ENCODE measurements around the gene HOTAIR.

The HOTAIR gene

GRCh38 chr12:53956251-53956887, 18.4 kb downstream of the HOTAIR start:
- DNase-seq = no peak

DNA sequence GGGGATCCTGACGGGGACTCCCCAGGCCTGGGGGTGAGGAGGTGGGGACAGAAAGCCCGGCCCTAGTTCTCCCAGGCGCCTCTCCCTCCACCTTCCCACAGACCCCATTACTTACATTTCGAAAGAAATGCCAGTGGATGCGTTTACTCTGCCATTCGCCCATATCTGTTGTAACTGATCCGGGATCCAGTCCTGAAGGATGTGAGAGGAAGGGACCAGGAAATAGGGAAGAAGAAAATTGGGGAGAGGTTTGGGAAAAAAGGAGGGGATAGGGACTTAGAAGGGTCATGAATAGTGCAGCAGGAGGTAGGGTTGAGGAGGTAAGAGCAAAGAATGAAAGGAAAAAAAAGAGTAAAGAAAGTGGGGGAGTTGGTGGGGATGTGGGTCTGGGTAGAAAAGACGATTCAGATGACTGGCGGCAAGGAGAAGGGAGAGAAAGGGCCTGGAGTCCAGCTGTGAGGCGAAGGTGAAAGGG, 18.9 kb downstream of the HOTAIR start:
- DNase-seq = no peak

- no peak for DNase-seq
These were observed 19.5 kb downstream of the HOTAIR start for GRCh38 chr12:53955036-53955775.

DNA sequence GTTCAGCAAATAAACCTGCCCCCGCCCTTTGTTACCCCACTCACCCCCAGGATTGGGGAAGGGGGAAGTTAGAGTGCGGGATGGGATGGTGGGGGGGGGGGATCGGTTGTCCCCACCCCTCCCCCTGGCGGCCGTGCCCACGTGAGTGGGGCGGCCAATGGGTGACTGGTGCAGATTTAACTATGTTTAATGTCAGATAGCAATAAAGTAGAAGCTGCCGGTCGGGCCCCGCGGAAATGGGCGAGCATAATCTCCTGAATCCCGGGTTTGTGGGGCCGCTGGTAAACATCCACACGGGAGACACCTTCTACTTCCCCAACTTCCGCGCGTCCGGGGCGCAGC, 20.1 kb downstream of the HOTAIR start, which contains the start of gene HOXC12:
HOXC12 (plus strand) TSS at position 210 of the 342 bp plus-strand sequence; CDS start at position 237, 27 bp downstream.
- DNase-seq = no peak

DNA sequence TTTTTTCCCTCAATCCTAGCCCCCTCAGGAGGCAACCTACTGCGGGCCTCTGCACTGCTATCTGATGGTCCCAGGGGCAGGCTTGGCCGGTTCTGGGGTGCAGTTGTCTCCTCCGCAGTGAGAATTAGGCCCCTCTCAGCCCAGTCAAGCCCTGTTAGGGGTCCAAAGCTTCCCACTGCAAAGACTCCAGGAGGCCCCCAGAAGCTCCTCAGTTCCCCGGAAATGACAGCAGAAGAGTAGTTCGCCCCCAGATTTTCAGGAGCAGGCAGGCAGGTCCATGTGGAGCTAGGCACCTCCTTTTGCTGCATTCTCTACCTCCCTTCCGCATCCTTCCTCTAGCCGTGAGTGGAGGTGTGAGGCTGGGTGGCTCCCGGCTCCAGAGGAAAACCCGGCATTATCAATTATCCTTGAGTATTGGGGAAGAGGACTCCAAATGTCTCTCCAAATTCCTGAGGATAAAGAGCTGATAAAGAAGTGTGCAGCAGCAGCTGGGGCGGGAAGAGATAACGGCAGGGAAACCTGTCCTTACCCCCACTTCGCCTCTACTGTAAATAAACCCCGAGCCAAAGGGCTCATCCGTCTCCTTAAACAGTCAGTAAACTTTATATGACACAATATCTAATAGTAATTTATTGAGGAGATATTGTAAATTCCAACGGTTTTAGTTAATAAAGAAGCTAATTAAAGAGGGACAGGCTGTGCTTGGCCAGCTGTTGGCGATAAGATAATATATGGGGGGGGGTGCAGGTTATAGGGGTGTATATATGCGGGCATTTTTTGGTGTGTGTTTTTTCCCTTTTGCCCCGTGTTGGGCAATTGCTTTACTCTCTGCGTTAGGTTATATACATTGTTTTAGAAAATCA, 20.7 kb downstream of the HOTAIR start:
- DNase-seq = no peak

- DNase-seq = no peak
These were observed 21.7 kb downstream of the HOTAIR start for GRCh38 chr12:53952871-53953734.

- DNase-seq = no peak
These were observed 22.4 kb downstream of the HOTAIR start for GRCh38 chr12:53952335-53952694.

DNA sequence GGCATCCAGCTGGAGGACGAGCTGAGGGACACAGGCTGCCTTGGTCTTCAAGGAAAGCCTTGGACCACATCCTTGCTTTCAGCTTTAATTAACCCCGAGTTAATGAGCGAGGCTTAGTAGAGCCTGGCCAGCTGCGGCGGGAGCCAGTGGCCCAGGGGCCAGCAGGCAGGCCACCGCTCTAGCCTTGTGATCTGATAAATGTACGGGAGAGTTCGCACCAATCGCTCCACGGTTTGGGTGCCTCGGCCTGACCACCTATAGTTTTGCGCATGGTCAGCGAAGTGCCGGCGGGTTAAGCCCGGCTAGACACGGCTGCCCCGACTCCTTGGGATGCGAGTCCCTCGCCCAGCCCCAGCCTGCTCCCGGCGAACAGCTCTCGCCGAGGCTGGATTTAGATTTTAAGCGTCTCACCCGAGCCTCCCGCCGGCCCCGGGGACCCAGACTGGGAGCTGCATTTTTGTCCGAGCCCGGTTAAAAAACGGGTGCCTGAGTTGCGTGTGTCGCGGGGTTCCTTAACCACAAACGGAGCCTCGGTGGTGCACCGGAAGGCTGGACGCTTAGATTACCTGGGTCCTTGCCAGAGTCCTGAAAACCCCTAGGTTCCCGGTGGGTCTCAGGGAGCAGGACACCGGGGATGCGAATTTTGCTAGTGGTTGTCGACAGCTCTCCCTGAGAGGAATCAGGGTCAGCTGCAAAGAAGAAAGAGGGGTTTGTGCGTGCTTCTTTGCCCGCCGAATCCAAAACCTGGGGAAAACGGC, 23.0 kb downstream of the HOTAIR start:
- DNase-seq = no peak

- DNase-seq = no peak
These were observed 23.8 kb downstream of the HOTAIR start for GRCh38 chr12:53950789-53951576.

DNA sequence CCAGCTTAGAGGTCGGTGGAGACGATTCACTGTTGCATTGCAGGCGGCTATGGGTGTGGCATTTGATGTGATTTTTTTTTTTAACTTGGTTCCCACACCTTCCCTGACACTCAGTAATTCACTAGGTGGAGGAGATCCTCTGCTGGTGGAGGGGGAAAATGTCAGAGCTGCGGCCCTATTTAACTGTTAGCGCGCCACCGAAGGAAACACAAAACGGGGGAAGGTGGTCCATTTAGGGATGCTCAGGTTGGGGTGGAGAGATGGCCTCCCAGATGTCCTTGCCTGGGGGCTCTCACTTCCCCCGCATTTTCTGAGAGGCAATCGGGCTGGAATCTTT, 24.3 kb downstream of the HOTAIR start:
- no peak for DNase-seq

GRCh38 chr12:53949631-53950436, 24.9 kb downstream of the HOTAIR start:
- DNase-seq = no peak

DNA sequence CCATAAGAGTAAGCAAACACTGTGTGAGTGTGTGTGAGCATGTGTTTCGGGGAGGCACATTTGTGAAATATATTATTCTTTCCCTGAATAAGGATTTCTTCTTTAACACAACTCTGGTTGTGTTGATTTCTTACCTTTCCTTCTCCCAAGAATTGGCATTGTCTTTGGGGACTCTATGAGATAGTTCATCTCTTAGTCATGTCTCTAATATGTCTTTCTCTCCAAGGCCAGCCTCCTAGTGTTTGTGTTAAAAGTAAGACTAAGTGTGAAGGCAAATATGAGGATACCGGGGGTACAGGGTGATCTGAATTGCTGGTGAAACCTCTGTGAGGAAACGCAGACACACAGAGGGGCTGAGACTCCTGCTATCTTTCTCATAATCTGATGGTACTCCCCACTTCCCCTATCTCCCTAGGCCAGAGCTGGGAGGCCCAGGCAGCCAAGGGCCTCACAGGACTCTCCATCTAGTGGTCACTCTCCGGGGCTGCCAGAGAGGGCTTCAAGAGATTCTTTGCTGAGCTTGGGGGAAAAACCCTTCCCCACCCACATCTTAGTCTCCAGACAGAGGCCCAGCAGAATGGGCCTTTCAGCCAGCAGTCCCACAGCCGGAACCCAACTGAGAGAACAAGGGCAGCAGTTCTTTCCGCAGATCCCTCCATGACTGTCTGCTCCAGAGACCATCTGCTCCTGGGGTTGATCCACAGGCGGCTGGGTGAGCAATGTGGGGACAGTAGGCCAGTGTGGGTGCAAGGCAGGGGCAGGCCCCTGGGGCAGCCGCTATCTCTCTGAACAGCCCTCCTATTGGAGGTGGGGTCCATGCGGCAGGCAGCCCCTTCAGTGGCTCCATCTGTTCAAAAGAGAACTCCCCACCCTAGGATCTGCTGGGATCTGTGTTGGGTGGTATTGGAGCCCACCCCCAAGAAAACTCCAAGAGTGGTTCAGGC, 25.8 kb downstream of the HOTAIR start:
- DNase-seq = no peak

DNA sequence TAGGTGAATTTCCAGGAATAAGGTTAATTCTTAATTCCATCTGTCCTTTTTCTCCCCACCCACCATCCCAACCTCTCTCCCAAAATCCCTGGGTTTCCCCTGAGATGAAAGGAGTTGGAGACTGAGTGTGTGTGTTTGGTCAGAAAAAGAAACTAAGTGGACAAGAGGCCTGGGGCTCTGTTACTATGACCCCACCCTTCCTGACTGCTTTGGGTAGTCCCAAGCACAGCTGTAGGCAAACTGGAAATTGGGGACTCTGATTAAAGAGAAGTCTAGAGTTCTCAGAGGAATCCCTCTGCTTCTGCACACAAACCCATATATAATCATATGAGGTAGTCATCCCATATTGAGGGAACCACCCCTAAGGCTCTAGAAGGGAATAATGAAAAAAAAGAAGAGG, 27.0 kb downstream of the HOTAIR start:
- no peak for DNase-seq

- DNase-seq = no peak
These were observed 29.6 kb downstream of the HOTAIR start for GRCh38 chr12:53944907-53945847.

DNA sequence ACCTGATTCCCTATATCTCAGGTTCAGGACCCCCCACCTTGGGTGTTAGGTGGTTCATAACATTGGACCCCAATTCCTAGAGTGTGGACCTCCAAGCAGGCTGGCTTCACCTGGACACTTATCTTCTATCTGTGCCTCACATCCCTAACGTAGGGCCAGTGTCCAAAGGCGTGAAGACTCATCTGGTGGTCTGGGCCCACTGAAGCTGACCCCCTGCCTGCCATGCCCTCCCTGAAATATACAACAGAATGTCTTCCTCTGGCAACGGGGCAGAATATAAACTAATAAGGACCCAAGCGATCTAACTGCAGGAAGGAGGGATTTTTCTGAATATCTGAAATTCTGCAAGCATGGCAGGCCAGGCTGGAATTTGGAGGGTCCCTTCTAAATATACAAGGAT, 30.5 kb downstream of the HOTAIR start:
- DNase-seq = no peak

- DNase-seq = no peak
These were observed 32.2 kb downstream of the HOTAIR start for GRCh38 chr12:53942467-53942997.

- no peak for DNase-seq
These were observed 33.0 kb downstream of the HOTAIR start for GRCh38 chr12:53941750-53942149.

DNA sequence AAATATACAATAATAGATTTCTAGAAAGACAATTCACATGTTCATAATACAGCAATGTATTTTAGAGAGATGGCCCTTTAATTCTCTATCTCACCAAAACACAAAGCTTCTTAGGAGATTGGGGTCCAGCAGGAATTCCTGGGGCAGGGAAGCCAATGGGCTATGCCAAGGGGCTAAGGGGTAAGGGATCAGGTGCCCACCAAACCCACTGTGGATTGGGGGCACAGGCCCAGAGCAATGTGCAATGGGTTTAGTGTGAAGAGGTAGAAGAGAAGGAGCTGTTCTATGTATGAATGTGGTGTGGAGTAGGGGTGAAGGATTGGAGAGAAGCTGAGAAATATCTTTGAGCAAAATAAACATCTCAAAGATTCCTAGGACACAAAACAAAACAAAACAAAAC, 33.6 kb downstream of the HOTAIR start:
- no peak for DNase-seq

All from CD4-positive, alpha-beta T cell treated with Interleukin-10 for 1 hour (primary cell).